ENCODE data around the gene PIK3R2.

The PIK3R2 gene

GRCh38 chr19:18128044-18128443 is 24.9 kb upstream of the PIK3R2 start:
- Mint-ChIP-seq H3K4me3 (no peak overlapping the region), H3K36me3 (ENCODE audit: low read depth) (peaks cover 42% of the 10 kb centered on the region), H3K9me3 (no peaks in the 10 kb centered on the region), H3K27me3 (ENCODE audit: low read depth) (no peaks in the 10 kb centered on the region), H3K27ac (no peak overlapping the region), H3K4me1 (no peaks in the 10 kb centered on the region)
- TF ChIP-seq CTCF (IDR thresholded peaks at IDR 0.05; ENCODE audit: unreplicated experiment in 3 of 3) = no peak

GRCh38 chr19:18128805-18129204 is 24.2 kb upstream of the PIK3R2 start:
- Mint-ChIP-seq H3K27ac (no peak overlapping the region), H3K4me3 (no peak overlapping the region), H3K9me3 (no peaks in the 10 kb centered on the region), H3K4me1 (no peaks in the 10 kb centered on the region), H3K27me3 (ENCODE audit: low read depth) (no peaks in the 10 kb centered on the region), H3K36me3 (ENCODE audit: low read depth) (peaks cover 38% of the 10 kb centered on the region)
- TF ChIP-seq CTCF (IDR thresholded peaks at IDR 0.05; ENCODE audit: unreplicated experiment in 3 of 3) = no peak

GRCh38 chr19:18130523-18131242 is 22.3 kb upstream of the PIK3R2 start:
- H3K4me3 Mint-ChIP-seq = no peak overlapping the region
- no peaks in the 10 kb centered on the region for H3K9me3 Mint-ChIP-seq
- peaks cover 35% of the 10 kb centered on the region for H3K36me3 Mint-ChIP-seq (ENCODE audit: low read depth)
- no peaks in the 10 kb centered on the region for H3K4me1 Mint-ChIP-seq
- no peak overlapping the region for H3K27ac Mint-ChIP-seq
- no peaks in the 10 kb centered on the region for H3K27me3 Mint-ChIP-seq (ENCODE audit: low read depth)
- TF ChIP-seq CTCF (IDR thresholded peaks at IDR 0.05; ENCODE audit: unreplicated experiment in 3 of 3) = no peak

- Mint-ChIP-seq H3K9me3 (no peaks in the 10 kb centered on the region), H3K27me3 (ENCODE audit: low read depth) (no peaks in the 10 kb centered on the region), H3K36me3 (ENCODE audit: low read depth) (peaks cover 32% of the 10 kb centered on the region), H3K4me3 (no peak overlapping the region), H3K4me1 (no peaks in the 10 kb centered on the region), H3K27ac (no peak overlapping the region)
- TF ChIP-seq CTCF (IDR thresholded peaks at IDR 0.05; ENCODE audit: unreplicated experiment in 3 of 3) = no peak
Measured at GRCh38 chr19:18131841-18132596, 20.9 kb upstream of the PIK3R2 start.

- Mint-ChIP-seq H3K9me3 (no peaks in the 10 kb centered on the region), H3K36me3 (ENCODE audit: low read depth) (peaks cover 31% of the 10 kb centered on the region), H3K4me1 (no peaks in the 10 kb centered on the region), H3K4me3 (no peak overlapping the region), H3K27ac (peak overlapping the region; percentile 86 to 97 (median 92)), H3K27me3 (ENCODE audit: low read depth) (no peaks in the 10 kb centered on the region)
- TF ChIP-seq CTCF (IDR thresholded peaks at IDR 0.05; ENCODE audit: unreplicated experiment in 3 of 3) = no peak
Measured at GRCh38 chr19:18135712-18136584, 17.0 kb upstream of the PIK3R2 start.
